ENCODE results near the gene PMM1. TPM values are rescaled to one million over a fixed set of nuclear protein-coding genes. Genes with fewer than 3 reads are reported as not detected.
"Not testable (repeated sequence)": the region's sequence is repeated elsewhere in the genome, so short reads cannot be mapped to it uniquely, and the experiment has no call there.

PMM1 gene
- total and polyA plus RNA-seq, 2 experiments from 2014 or later = 29.4 to 78.2 TPM

DNA sequence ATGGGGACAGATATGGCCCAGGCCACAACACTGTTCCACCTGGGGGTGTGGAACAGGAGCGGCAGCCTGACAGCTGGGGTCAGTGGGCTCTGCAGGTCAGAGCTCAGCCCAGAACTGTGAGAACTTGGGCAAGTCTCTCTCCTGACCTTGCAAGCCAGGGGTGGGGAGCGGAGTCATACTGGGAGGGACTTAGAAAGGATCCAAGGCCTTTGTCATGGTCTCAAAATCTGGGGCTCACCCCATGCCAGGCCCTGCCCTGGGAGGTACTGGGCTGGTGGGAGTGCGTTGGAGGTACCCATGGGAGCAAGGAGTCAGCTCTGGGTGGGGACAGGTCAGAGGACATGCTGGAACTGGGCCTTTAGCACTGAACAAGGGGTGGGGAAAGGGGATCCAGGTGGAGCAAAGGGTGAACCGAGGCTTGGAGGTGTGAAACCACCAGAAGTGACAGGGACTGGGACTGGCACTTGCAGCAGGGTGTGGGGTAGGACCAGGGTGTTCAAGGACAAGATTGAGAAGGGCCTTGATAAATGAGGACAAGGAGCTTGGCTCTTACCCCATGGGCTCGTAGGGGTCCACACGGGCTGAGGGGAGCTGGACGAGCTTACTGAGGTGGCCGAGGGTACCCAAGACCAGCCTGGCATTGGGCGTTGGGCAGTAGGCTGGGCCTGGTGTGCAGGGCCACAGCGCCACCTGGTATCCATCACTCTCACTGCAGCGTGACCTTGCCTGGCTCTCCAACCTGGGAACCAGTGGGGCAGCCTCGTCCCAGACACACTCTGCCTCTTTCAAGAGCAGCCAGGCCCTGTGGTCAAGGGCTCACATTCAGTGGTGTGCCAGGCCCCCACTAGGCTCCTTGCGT is 7.4 kb upstream of the PMM1 start:
- Histone ChIP-seq H3K4me3 (no peak overlapping the region), H3K9me3 (ENCODE audit: low read depth) (no peaks in the 10 kb centered on the region), H3K36me3 (ENCODE audit: low read depth) (peaks cover 9% of the 10 kb centered on the region; the same call in 1 of the 2 replicates), H3K4me2 (ENCODE audit: unreplicated experiment) (no peak overlapping the region), H3K4me1 (ENCODE audit: insufficient read depth) (peaks cover 16% of the 10 kb centered on the region), H2AFZ (no peak overlapping the region), H3K9me2 (ENCODE audit: insufficient read depth) (no peaks in the 10 kb centered on the region), H4K20me1 (ENCODE audit: insufficient read depth) (no peaks in the 10 kb centered on the region), H3K27me3 (replicated peaks; ENCODE audit: insufficient read depth) (no peaks in the 10 kb centered on the region), H3F3A (ENCODE audit: insufficient read depth) (peaks cover 32% of the 10 kb centered on the region), H3K9ac (no peak overlapping the region), H3K79me2 (ENCODE audit: insufficient read depth) (no peaks in the 10 kb centered on the region), H3K27ac (peak overlapping the region; percentile 82; the same call in 1 of the 2 replicates)
- in situ Hi-C loops (cut with MboI) = no loop called here
- DNase-seq = peak; percentile 68
- 50 to 58% methylated on average over 12 to 13 of the region's 13 CpGs for WGBS, 2 experiments (ENCODE audit: low coverage in 1 of 2, low lambda C conversion rate in 2 of 2, missing lambda C conversion rate in 2 of 2)
- TF ChIP-seq EZH2phosphoT487 (IDR thresholded peaks at IDR 0.05; ENCODE audit: insufficient read depth, low read depth) (no peak), EZH2 (IDR thresholded peaks at IDR 0.05; ENCODE audit: insufficient read depth, poor library complexity, severe bottlenecking) (no peak)

DNA sequence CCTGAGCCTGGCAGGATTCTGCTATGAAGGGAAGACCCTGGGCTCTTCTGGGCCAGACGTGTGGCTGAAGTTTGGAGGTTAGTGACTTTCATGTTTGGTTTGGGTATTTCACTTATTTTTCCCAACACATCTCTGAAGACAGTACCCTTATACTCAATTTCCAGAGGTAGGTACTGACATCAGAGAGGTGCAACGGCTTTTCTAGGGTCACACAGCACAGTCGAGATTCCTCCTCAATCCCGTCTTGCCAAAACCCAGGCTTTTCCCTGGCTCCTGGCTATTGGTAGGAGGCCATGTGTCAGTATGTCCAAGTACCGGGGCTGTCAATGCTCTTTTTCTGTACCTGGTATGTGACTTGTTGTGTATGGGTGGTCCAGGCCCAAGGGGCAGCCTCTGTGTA is 6.1 kb upstream of the PMM1 start:
- H3K9ac ChIP-seq = no peak overlapping the region
- no peaks in the 10 kb centered on the region for H3K79me2 ChIP-seq (ENCODE audit: insufficient read depth)
- peaks cover 28% of the 10 kb centered on the region for H3F3A ChIP-seq (ENCODE audit: insufficient read depth)
- H3K4me3 ChIP-seq = no peak overlapping the region
- H3K4me2 ChIP-seq (ENCODE audit: unreplicated experiment) = no peak overlapping the region
- 55 to 68% methylated on average over 5 of the region's 5 CpGs for WGBS, 2 experiments (ENCODE audit: low coverage in 1 of 2, low lambda C conversion rate in 2 of 2, missing lambda C conversion rate in 2 of 2)
- no peaks in the 10 kb centered on the region for H3K9me3 ChIP-seq (ENCODE audit: low read depth)
- peaks cover 16% of the 10 kb centered on the region for H3K4me1 ChIP-seq (ENCODE audit: insufficient read depth)
- no peaks in the 10 kb centered on the region for H3K9me2 ChIP-seq (ENCODE audit: insufficient read depth)
- in situ Hi-C loops (cut with MboI) = no loop called here
- H3K36me3 ChIP-seq (ENCODE audit: low read depth) = peaks cover 7% of the 10 kb centered on the region; the same call in 1 of the 2 replicates
- H3K27ac ChIP-seq = no peak overlapping the region
- no peaks in the 10 kb centered on the region for H3K27me3 ChIP-seq (replicated peaks; ENCODE audit: insufficient read depth)
- no peak for DNase-seq
- H2AFZ ChIP-seq = no peak overlapping the region
- no peaks in the 10 kb centered on the region for H4K20me1 ChIP-seq (ENCODE audit: insufficient read depth)
- TF ChIP-seq EZH2phosphoT487 (IDR thresholded peaks at IDR 0.05; ENCODE audit: insufficient read depth, low read depth) (no peak), EZH2 (IDR thresholded peaks at IDR 0.05; ENCODE audit: insufficient read depth, poor library complexity, severe bottlenecking) (no peak)

DNA sequence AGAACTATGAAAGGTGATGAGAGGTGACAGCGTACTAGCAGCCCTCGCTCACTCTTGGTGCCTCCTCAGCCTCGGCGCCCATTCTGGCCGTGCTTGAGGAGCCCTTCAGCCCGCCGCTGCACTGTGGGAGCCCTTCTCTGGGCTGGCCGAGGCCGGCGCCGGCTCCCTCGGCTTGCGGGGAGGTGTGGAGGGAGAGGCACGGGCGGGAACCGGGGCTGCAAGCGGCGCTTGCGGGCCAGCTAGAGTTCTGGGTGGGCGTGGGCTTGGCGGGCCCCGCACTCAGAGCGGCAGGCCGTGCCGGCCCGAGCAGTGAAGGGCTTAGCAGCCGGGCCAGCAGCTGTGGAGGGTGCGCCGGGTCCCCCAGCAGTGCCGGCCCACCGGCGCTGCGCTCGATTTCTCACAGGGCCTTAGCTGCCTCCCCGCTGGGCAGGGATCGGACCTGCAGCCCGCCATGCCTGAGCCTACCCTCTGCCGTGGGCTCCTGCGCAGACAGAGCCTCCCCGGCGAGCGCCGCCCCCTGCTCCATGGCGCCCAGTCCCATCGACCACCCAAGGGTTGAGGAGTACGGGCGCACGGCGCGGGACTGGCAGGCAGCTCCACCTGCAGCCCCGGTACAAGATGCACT is 3.8 kb upstream of the PMM1 start:
- H3F3A ChIP-seq (ENCODE audit: insufficient read depth) = peaks cover 12% of the 10 kb centered on the region
- H3K9me3 ChIP-seq (ENCODE audit: low read depth) = not testable (repeated sequence)

DNA sequence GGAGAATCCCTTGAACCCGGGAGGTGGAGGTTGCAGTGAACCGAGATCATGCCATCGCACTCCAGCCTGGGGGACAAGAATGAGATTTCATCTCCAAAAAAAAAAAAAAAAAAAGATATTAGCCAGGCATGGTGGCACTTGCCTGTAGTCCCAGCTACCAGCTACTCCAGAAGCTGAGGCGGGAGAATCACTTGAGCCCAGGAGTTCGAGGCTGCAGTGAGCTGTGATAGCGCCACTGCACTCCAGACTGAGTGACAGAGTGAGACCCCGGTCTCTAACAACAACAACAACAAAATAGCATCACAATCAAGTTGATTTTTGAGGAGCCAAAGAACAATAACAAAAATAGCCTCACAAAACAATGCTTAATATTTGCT is 2.3 kb downstream of the PMM1 start:
- Histone ChIP-seq H4K20me1 (ENCODE audit: insufficient read depth) (no peaks in the 10 kb centered on the region), H3K4me1 (ENCODE audit: insufficient read depth) (peaks cover 10% of the 10 kb centered on the region; the same call in 1 of the 2 replicates), H2AFZ (no peak overlapping the region), H3K4me3 (no peak overlapping the region), H3K27me3 (replicated peaks; ENCODE audit: insufficient read depth) (no peaks in the 10 kb centered on the region), H3K79me2 (ENCODE audit: insufficient read depth) (peaks cover 51% of the 10 kb centered on the region), H3K27ac (no peak overlapping the region), H3K9ac (peak overlapping the region; percentile 94; the same call in 1 of the 2 replicates), H3K36me3 (ENCODE audit: low read depth) (peaks cover 5% of the 10 kb centered on the region; the same call in 1 of the 2 replicates), H3F3A (ENCODE audit: insufficient read depth) (no peaks in the 10 kb centered on the region), H3K9me3 (ENCODE audit: low read depth) (no peaks in the 10 kb centered on the region), H3K9me2 (ENCODE audit: insufficient read depth) (no peaks in the 10 kb centered on the region), H3K4me2 (ENCODE audit: unreplicated experiment) (no peak overlapping the region)
- in situ Hi-C loops (cut with MboI) = no loop called here
- no peak for DNase-seq
- WGBS, 2 experiments (ENCODE audit: low coverage in 1 of 2, low lambda C conversion rate in 2 of 2, missing lambda C conversion rate in 2 of 2) = 94 to 97% methylated on average over 7 of the region's 7 CpGs
- TF ChIP-seq EZH2phosphoT487 (IDR thresholded peaks at IDR 0.05; ENCODE audit: insufficient read depth, low read depth) (no peak), EZH2 (IDR thresholded peaks at IDR 0.05; ENCODE audit: insufficient read depth, poor library complexity, severe bottlenecking) (no peak)

More for the DNA sequence above, 3.8 kb upstream of the PMM1 start:
- H2AFZ ChIP-seq; H3K9me2 ChIP-seq (ENCODE audit: insufficient read depth); H3K9ac ChIP-seq; H3K27ac ChIP-seq; H3K27me3 ChIP-seq (replicated peaks; ENCODE audit: insufficient read depth); H3K4me3 ChIP-seq; DNase-seq; H4K20me1 ChIP-seq (ENCODE audit: insufficient read depth); H3K4me2 ChIP-seq (ENCODE audit: unreplicated experiment); in situ Hi-C loops (cut with MboI); H3K36me3 ChIP-seq (ENCODE audit: low read depth): not testable (repeated sequence)
- WGBS, 2 experiments (ENCODE audit: low coverage in 1 of 2, low lambda C conversion rate in 2 of 2, missing lambda C conversion rate in 2 of 2) = 93 to 95% methylated on average over 25 to 48 of the region's 51 CpGs
- peaks cover 13% of the 10 kb centered on the region for H3K4me1 ChIP-seq (ENCODE audit: insufficient read depth)
- peaks cover 11% of the 10 kb centered on the region for H3K79me2 ChIP-seq (ENCODE audit: insufficient read depth)

Measured in GM23248 (cell line).